GM18907 (cell line): ENCODE data around the gene CCDC57.
"Not testable (repeated sequence)": the region's sequence is repeated elsewhere in the genome, so short reads cannot be mapped to it uniquely, and the experiment has no call there.

ENCODE experiments used
- ATAC-seq: cut with Tn5 transposase; IDR thresholded peaks from one replicate; pipeline ENCODE4 v1.9.1; 2021; ENCODE audit warnings: mild to moderate bottlenecking, moderate library complexity; ENCODE audit not compliant: unreplicated experiment

Gene CCDC57

GRCh38 chr17:82179412-82179811, 33.2 kb downstream of the CCDC57 start:
- ATAC-seq: no peak

- no peak for ATAC-seq
These were observed 34.0 kb downstream of the CCDC57 start for GRCh38 chr17:82178499-82179261.

DNA sequence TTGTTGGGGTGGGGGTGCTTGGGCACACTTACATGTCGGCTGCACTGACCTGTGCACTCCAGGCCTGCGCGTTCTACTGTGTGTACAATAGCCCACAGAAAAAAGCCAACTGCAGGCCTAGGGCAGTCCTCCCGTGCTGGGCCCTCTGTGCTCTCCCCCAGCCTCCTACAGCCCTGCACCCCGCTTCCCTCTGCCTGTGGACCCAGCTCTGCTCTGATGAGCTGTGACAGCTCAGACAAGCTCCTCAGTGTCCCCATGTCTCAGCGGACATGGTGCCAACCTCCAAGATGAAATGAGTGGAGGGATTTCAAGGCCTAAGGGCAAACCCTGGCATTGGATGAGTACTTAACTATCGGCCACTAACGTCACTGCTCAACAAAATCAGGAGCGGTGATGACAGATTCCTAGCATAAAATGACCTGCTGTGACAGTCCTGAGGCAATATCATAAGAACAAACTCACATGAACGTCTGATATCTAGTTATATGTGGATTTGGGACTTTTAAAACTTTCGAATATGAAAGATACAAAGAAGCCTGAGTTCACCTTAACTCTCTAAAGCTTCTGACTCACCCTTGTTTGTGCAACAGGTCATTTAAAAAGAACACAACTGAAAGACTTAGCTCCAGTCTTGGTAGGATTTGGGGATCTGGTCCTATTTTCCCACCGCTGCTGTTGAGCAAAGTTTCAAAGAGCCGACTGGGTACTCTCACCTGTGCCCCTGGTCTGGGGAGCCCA, 34.7 kb downstream of the CCDC57 start:
- no peak for ATAC-seq

DNA sequence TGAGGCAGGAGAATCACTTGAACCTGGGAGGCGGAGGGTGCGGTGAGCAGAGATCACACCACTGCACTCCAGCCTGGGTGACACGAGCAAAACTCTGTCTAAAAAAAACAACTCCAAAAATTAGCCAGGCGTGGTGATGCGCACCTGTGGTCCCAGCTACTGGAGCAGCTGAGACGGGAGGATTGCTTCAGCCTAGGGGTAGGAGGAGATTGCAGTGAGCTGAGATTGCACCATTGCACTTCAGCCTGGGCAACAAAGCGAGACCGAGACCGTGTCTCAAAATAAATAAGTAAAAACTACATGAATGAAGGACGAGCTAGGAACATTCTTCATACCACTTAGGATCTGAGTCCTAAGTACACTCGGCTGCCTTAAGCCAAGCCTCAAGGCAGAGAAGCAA, 35.4 kb downstream of the CCDC57 start:
- no peak for ATAC-seq

DNA sequence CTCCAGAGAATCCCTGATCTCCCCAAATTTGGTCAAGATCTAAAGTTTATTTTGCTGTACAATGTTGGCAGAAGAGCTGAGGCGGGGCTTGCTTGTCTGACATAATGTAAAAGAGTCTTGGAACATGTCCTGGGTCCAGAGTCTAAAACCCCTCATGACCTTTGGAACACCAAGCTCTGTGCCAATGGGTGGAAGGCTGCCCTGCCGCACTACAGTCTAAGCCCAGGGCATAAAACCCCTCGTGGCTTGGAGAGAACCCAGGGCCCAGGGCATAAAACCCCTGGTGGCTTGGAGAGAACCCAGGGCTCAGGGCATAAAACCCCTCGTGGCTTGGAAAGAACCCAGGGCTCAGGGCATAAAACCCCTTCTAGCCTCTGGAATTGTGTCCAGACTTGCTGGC, 36.7 kb downstream of the CCDC57 start:
- no peak for ATAC-seq

DNA sequence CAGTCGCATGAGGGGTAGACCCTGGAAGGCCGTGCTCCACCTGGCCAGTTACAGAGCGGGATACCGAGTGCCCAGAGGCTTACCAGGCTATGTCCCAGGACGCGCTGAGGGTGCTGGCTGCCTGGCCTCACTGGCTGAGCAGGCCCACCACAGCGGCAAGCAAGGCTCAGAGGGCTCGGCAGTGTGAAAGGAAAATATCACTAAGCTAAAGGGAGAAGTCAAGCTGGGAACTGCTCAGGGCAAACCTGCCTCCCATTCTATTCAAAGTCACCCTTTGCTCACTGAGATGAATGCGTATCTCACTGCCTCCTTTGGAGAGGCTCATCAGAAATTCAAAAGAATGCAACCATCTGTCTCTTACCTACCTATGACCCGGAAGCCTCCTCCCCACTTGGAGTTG, 37.4 kb downstream of the CCDC57 start:
- no peak for ATAC-seq

GRCh38 chr17:82174042-82174857, 38.4 kb downstream of the CCDC57 start:
- not testable (repeated sequence) for ATAC-seq

- ATAC-seq: no peak
These were observed 39.1 kb downstream of the CCDC57 start for GRCh38 chr17:82173351-82174041.

GRCh38 chr17:82172486-82173160, 40.0 kb downstream of the CCDC57 start:
- no peak for ATAC-seq

GRCh38 chr17:82171750-82172375, 40.8 kb downstream of the CCDC57 start:
- ATAC-seq: no peak

DNA sequence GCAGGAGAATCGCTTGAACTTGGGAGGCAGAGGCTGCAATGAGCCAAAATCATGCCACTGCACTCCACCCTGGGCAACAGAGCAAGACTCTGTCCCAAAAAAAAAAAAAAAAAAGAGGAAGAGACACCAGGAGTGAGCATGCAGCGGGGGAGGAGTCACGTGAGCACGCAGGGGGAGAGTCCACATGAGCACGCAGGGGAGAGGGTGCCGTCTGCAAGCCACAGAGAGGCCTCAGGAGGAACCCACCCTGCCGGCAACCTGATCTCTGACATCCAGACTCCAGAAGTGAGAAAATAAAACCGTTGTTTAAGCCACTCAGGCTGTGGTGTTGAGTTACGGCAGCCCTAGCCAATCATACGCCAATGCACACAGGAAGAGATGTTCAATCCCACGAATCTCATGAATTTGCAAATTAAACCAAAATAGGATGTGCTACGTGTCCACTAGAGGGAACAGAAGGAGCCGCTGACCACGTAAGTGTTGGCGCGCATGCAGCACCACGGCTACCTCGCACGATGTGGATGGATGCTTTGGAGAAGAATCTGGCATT, 42.2 kb downstream of the CCDC57 start:
- ATAC-seq: no peak

DNA sequence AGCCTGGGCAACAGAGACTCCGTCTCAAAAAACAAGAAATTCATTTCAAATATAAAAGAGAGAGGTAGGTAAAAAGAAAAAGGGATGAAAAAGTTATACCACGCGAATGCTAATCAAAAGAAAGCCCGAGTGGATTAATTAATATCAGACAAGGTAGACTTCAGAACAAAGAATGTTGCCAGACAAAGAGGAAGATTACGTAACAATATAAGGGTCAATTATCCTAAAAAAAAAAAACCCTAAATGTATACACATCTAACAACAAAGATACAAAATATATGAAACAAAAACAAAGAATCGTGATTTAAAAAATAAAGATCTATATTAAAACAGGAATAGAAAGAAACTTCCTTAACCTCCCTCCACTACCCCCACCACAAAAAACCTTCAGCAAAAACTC, 44.1 kb downstream of the CCDC57 start:
- no peak for ATAC-seq

DNA sequence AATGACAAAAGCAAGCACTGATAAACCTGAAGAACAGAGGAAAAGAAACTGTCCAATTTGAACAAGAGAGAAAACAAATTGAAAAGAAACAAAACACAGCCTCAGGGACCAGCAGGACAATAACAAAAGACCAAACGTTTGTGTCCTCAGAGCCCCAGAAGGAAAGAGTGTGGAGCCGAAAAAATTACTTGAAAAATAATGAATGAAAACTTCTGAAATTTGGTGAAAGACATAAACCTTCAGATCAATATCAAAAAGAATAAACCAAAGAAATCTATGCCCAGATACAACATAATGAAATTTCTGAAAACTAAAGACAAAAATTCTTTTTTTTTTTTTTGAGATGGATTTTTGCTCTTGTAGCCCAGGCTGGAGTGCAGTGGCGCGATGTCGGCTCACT, 45.6 kb downstream of the CCDC57 start:
- no peak for ATAC-seq

- ATAC-seq: no peak
These were observed 47.8 kb downstream of the CCDC57 start for GRCh38 chr17:82164853-82165252.

GRCh38 chr17:82161216-82161615, 51.4 kb downstream of the CCDC57 start:
- ATAC-seq: no peak

- no peak for ATAC-seq
These were observed 52.6 kb downstream of the CCDC57 start for GRCh38 chr17:82160075-82160474.

GRCh38 chr17:82158825-82159224, 53.8 kb downstream of the CCDC57 start:
- ATAC-seq: no peak

DNA sequence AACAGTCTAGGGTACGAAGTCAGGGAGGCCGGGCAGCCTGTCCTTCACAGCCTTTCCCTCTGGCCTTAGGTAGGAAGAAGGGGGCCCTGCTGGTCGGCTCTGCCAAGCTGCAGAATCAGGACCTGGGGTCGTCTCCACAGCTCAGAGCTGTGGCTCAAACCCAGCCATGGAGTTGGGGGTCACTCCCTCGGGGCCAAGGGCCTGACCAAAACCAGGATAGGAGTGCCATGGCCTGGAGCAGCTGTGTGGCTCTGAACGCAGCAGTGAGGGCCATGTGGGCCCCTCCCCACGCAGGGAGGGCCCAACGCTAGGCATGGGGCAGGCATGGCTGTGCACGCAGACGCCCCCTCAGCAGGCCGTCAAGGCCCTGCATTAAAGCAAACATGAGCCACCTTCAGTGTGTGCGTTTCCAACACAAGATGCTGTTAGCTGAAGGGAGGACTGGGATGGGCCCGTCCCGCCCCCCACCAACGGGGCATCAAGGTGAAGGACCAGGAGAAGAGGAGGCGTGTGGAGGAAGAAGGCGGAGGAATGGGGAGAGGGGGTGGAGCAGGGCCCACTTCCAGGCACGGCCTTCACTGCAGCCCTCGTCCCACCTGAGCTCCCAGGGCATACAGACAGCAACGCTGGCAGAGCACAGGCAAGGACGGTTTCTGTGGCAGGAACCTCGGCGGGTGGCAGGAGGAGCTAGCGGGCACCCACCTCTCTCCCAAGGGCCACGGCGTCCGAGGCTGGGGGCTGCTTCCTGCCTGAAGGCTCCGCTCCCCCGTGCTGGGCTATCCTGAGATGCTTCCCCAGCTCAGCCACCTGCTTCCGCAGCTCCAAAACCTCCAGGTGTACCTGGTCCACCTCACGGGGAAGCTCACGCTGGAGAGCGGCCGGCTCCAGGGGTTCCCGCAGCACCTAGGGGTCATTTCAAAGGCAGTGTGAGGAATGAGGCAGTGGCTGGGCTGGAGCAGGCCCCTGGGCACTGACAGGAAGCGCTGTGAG, 55.3 kb downstream of the CCDC57 start:
- no peak for ATAC-seq
